Suprapubic skin (tissue), 3 donors: Measurements from ENCODE around the gene MCOLN1.

Experiments used
- POLR2AphosphoS5 ChIP-seq, 3 donors: sonication (generic); formaldehyde crosslinking; IDR thresholded peaks; one replicate each; pipeline ENCODE4 v1.6.1; 2017; ENCODE audit warnings: antibody characterized with exemption in 3 of 3
- TF ChIP-seq, protein P1 (sequence below), 2 donors: fragments of 200-600 bp in 1 of 2; fragments of 450-650 bp in 1 of 2; sonication (generic) in 1 of 2; IDR thresholded peaks; one replicate each; pipeline ENCODE4 v1.5.1; 2016 to 2019; ENCODE audit warnings: antibody characterized with exemption in 2 of 2, mild to moderate bottlenecking in 1 of 2, moderate library complexity in 1 of 2

DNA sequence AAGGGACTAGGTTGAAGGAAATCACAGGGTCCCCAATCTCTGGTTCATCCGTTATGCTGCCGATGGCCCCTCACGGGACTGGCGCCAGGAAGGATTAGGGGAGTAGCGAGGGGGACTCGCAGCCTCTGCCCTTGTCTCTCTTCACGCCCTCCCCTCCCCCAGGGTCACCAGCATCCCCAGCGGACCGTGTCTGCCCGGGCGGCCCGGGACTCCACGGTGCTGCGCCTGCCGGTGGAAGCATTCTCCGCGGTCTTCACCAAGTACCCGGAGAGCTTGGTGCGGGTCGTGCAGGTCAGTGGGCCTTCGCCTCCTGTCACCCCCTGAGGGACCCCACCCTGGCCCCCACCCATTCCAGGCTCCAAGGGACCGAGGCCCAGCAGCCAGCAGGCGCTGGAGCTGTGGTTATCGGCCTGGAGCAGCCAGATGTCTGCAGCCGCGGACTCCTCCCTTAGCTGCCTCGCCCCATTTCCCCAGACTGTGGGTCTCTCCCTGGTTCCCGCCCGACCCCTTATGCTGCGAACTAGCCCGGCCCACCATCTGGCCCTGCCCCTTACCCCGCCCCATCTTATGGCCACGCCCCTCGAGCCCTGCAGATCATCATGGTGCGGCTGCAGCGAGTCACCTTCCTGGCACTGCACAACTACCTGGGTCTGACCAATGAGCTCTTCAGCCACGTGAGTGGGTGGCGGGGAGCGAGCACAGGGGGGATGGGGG, 18.5 kb downstream of the MCOLN1 start:
- no peak for TF ChIP-seq POLR2AphosphoS5 (IDR thresholded peaks at IDR 0.05)
- TF ChIP-seq, protein P1, sequence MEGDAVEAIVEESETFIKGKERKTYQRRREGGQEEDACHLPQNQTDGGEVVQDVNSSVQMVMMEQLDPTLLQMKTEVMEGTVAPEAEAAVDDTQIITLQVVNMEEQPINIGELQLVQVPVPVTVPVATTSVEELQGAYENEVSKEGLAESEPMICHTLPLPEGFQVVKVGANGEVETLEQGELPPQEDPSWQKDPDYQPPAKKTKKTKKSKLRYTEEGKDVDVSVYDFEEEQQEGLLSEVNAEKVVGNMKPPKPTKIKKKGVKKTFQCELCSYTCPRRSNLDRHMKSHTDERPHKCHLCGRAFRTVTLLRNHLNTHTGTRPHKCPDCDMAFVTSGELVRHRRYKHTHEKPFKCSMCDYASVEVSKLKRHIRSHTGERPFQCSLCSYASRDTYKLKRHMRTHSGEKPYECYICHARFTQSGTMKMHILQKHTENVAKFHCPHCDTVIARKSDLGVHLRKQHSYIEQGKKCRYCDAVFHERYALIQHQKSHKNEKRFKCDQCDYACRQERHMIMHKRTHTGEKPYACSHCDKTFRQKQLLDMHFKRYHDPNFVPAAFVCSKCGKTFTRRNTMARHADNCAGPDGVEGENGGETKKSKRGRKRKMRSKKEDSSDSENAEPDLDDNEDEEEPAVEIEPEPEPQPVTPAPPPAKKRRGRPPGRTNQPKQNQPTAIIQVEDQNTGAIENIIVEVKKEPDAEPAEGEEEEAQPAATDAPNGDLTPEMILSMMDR (IDR thresholded peaks at IDR 0.05): no peak
